Vagina (tissue), 2 donors: ENCODE results near the gene OR2T10. TPM values are rescaled to one million over a fixed set of nuclear protein-coding genes. Genes with fewer than 3 reads are reported as not detected.
"Not testable (repeated sequence)": the region's sequence is repeated elsewhere in the genome, so short reads cannot be mapped to it uniquely, and the experiment has no call there.

Source experiments
- DNase-seq, 2 donors: peaks; one replicate each; pipeline ENCODE4 v3.0.0-alpha.2; 2017; ENCODE audit errors: extremely low spot score in 2 of 2
- H3K27ac ChIP-seq: fragments of 200-600 bp; sonication (generic); one replicate; pipeline ENCODE4 v1.5.1; 2019
- H3K27me3 ChIP-seq: fragments of 200-600 bp; sonication (generic); one replicate; pipeline ENCODE4 v1.5.1; 2019
- H3K36me3 ChIP-seq, 2 donors: fragments of 200-600 bp; sonication (generic); one replicate each; pipeline ENCODE4 v1.5.1; 2017 to 2019
- H3K4me1 ChIP-seq: fragments of 200-600 bp; sonication (generic); one replicate; pipeline ENCODE4 v1.5.1; 2019
- H3K4me3 ChIP-seq, 2 donors: fragments of 200-600 bp; sonication (generic); 1 replicate in 1 of 2; 2 replicates in 1 of 2; pipeline ENCODE4 v1.5.1; 2016 to 2019
- H3K9me3 ChIP-seq: fragments of 200-600 bp; sonication (generic); one replicate; pipeline ENCODE4 v1.5.1; 2019
- CTCF ChIP-seq, 3 experiments: fragments of 450-650 bp in 2 of 3; fragments of 200-600 bp in 1 of 3; sonication (generic) in 1 of 3; IDR thresholded peaks; one replicate each; pipeline ENCODE4 v1.5.1; 2017 to 2019; ENCODE audit warnings: antibody characterized with exemption in 3 of 3, mild to moderate bottlenecking in 2 of 3, moderate library complexity in 2 of 3
- POLR2A ChIP-seq, 2 donors: fragments of 450-650 bp; IDR thresholded peaks; one replicate each; pipeline ENCODE4 v1.6.1; 2017; ENCODE audit warnings: antibody characterized with exemption in 2 of 2, mild to moderate bottlenecking in 2 of 2, moderate library complexity in 2 of 2
- POLR2AphosphoS5 ChIP-seq, 2 donors: sonication (generic); formaldehyde crosslinking; IDR thresholded peaks; one replicate each; pipeline ENCODE4 v1.9.0; 2017; ENCODE audit warnings: antibody characterized with exemption in 2 of 2, mild to moderate bottlenecking in 2 of 2, low read depth in 1 of 2; ENCODE audit not compliant: insufficient read depth in 1 of 2
- intact Hi-C: fragments of 100-400 bp; cut with DNase I; formaldehyde crosslinking; loops from one replicate; pipeline ENCODE4 v1.15.1; 2023
- total RNA-seq: library from RNA; depleted of rRNA; stranded (reverse); fragments of >200 nt; gene quantifications from one replicate; pipeline ENCODE4 v1.2.3, GENCODE V29; 2016

OR2T10 gene
- total RNA-seq, 1 donor from 2014 or later, result not detected

- Histone ChIP-seq H3K4me3 (no peak overlapping the region), H3K27me3 (no peaks in the 10 kb centered on the region), H3K9me3 (no peaks in the 10 kb centered on the region), H3K36me3 (no peaks in the 10 kb centered on the region), H3K4me1 (no peaks in the 10 kb centered on the region), H3K27ac (no peak overlapping the region)
- no peak for TF ChIP-seq POLR2A (IDR thresholded peaks at IDR 0.05)
- no peak for TF ChIP-seq POLR2AphosphoS5 (IDR thresholded peaks at IDR 0.05; ENCODE audit: insufficient read depth in 1 of 2, low read depth in 1 of 2)
- TF ChIP-seq CTCF (IDR thresholded peaks at IDR 0.05), result no peak
- DNase-seq, result no peak
- intact Hi-C loops, result no loop called here
These were observed 21.1 kb downstream of the OR2T10 start for GRCh38 chr1:248576260-248576980.

- H3K27me3 ChIP-seq, DNase-seq, H3K36me3 ChIP-seq, H3K9me3 ChIP-seq, H3K4me1 ChIP-seq, H3K27ac ChIP-seq, intact Hi-C loops, H3K4me3 ChIP-seq: not testable (repeated sequence)
These were observed 22.8 kb downstream of the OR2T10 start, which contains the start of gene OR2T34 for GRCh38 chr1:248574657-248575056. OR2T34 (minus strand) TSS chr1:248574757; CDS start chr1:248574757, 0 bp downstream.

- H3K36me3 ChIP-seq, DNase-seq, H3K27me3 ChIP-seq, H3K4me1 ChIP-seq, intact Hi-C loops, H3K9me3 ChIP-seq, H3K4me3 ChIP-seq, H3K27ac ChIP-seq: not testable (repeated sequence)
These were observed 23.6 kb downstream of the OR2T10 start for GRCh38 chr1:248573856-248574255.

- DNase-seq, intact Hi-C loops, H3K9me3 ChIP-seq, H3K27me3 ChIP-seq, H3K4me3 ChIP-seq, H3K4me1 ChIP-seq, H3K36me3 ChIP-seq, H3K27ac ChIP-seq: not testable (repeated sequence)
These were observed 25.5 kb downstream of the OR2T10 start for GRCh38 chr1:248572049-248572448.

- intact Hi-C loops, H3K36me3 ChIP-seq, H3K27ac ChIP-seq, DNase-seq, H3K9me3 ChIP-seq, H3K27me3 ChIP-seq, H3K4me1 ChIP-seq, H3K4me3 ChIP-seq: not testable (repeated sequence)
These were observed 26.7 kb downstream of the OR2T10 start for GRCh38 chr1:248570811-248571210.

GRCh38 chr1:248569049-248569448 lies 28.5 kb downstream of the OR2T10 start:
- H3K36me3 ChIP-seq, intact Hi-C loops, DNase-seq, H3K4me3 ChIP-seq, H3K27me3 ChIP-seq, H3K4me1 ChIP-seq, H3K27ac ChIP-seq, H3K9me3 ChIP-seq: not testable (repeated sequence)

GRCh38 chr1:248565530-248566373 lies 31.7 kb downstream of the OR2T10 start:
- H3K4me3 ChIP-seq, result not testable (repeated sequence)

GRCh38 chr1:248562672-248563071 lies 34.8 kb downstream of the OR2T10 start, which contains the start of gene OR2T29:
OR2T29 (minus strand) TSS chr1:248562772; CDS start chr1:248559491, 3,281 bp downstream.
- H3K27ac ChIP-seq, DNase-seq, H3K9me3 ChIP-seq, H3K36me3 ChIP-seq, H3K4me3 ChIP-seq, intact Hi-C loops, H3K27me3 ChIP-seq, H3K4me1 ChIP-seq: not testable (repeated sequence)

More at GRCh38 chr1:248565530-248566373, 31.7 kb downstream of the OR2T10 start:
- intact Hi-C loops, DNase-seq, H3K27me3 ChIP-seq, H3K4me1 ChIP-seq, H3K36me3 ChIP-seq, H3K27ac ChIP-seq, H3K9me3 ChIP-seq: not testable (repeated sequence)

GRCh38 chr1:248551027-248551426 lies 46.5 kb downstream of the OR2T10 start:
- H3K36me3 ChIP-seq, H3K27me3 ChIP-seq, H3K27ac ChIP-seq, H3K9me3 ChIP-seq, H3K4me3 ChIP-seq, intact Hi-C loops, H3K4me1 ChIP-seq, DNase-seq: not testable (repeated sequence)

GRCh38 chr1:248547383-248547782 lies 50.1 kb downstream of the OR2T10 start:
- H3K4me3 ChIP-seq, intact Hi-C loops, DNase-seq, H3K27me3 ChIP-seq, H3K36me3 ChIP-seq, H3K9me3 ChIP-seq, H3K27ac ChIP-seq, H3K4me1 ChIP-seq: not testable (repeated sequence)
